HG03039 (cell line): Measurements from ENCODE around the gene FAF2.
"Not testable (repeated sequence)": the region's sequence is repeated elsewhere in the genome, so short reads cannot be mapped to it uniquely, and the experiment has no call there.

Experiments used
- ATAC-seq: cut with Tn5 transposase; IDR thresholded peaks from one replicate; pipeline ENCODE4 v1.9.1; 2021; ENCODE audit warnings: mild to moderate bottlenecking, moderate library complexity; ENCODE audit not compliant: unreplicated experiment

The FAF2 gene

DNA sequence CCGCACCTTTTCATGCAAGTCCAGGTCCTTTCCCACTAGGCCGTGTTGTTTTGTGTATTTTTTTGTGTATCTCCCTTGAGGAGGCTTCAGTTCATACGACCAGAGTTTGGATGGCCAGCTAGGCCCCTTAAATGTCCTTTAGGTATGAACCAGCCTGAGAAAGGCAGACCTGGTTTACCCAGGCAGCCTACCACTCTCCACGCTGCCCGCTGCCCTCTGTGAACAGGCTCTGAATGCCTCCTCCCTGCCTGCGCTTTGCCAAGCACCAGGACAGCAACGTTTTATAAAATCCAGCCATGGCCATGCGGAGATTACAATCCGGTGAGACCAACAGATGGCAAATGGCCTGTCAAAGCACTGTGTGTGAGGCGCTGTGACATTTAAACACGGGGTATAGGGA, 31.2 kb upstream of the FAF2 start:
- no peak for ATAC-seq

DNA sequence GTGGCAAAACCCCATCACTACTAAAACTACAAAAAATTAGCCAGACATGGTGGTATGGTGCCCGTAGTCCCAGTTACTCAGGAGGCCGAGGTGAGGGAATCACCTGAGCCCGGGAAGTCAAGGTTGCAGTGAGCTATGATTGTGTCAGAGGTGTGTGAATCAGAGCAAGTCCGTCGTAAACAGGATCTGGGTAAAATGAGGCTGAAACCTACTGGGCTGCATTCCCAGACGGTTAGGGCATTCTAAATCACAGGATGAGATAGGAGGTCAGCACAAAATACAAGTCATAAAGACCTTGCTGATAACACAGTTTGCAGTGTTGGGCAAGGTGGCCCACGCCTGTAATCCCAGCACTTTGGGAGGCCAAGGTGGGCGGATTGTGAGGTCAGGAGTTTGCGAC, 29.9 kb upstream of the FAF2 start:
- ATAC-seq: no peak

DNA sequence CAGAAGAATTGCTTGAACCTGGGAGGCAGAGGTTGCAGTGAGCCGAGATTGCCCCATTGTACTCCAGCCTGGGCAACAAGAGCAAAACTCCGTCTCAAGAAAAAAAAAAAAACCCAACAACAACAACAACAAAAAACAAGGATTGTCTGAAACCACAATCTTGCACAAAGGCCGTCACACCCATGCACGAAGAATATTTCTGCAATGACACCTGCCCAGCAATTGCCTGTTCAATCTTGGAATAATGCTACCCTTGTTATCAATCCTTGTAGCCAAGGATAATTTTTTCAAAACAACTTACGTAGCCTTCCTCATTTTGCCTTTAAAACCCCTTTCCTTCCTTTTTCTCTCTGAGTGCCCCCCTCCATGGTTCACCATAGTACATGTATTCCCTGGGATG, 28.1 kb upstream of the FAF2 start:
- ATAC-seq: no peak

DNA sequence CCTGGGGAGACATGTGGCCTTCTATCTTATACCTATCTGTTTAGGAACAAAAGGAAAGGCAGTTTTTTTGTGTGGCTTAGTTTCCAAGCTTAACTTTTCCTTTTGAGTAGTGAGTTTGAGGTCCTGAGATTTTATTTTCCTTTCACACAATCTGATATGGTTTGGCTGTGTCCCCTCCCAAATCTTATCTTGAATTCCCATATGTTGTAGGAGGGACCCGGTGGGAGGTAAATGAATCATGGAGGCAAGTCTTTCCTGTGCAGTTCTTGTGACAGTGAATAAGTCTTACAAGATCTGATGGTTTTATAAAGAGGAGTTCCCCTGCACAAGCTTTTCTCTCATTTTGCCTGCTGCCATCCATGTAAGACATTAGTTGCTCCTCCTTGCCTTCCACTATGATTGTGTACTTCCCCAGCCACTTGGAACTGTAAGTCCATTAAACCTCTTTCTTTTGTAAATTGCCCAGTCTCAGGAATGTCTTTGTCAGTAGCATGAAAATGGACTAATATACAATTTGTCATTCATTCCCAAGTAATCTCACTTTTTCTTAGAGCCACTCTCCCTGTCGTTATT, 27.1 kb upstream of the FAF2 start:
- ATAC-seq: no peak

DNA sequence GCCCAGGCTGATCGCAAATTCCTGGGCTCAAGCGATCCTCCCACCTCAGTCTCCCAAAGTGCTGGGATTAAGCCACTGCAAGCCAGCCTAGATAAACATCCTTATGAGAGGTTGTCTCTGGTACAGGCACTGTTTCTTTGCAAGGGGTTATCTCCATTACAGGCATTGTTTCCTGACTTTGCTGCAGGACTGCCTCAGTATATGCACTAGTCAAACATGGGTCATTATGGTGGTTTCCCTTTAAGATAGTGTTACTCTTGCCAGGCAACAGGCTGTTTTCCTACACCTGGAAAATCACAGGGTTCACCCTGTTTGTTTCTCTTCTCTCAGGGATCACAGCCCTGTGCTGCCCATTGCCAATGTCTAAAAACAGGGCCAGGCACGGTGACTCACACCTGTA, 24.0 kb upstream of the FAF2 start:
- no peak for ATAC-seq

DNA sequence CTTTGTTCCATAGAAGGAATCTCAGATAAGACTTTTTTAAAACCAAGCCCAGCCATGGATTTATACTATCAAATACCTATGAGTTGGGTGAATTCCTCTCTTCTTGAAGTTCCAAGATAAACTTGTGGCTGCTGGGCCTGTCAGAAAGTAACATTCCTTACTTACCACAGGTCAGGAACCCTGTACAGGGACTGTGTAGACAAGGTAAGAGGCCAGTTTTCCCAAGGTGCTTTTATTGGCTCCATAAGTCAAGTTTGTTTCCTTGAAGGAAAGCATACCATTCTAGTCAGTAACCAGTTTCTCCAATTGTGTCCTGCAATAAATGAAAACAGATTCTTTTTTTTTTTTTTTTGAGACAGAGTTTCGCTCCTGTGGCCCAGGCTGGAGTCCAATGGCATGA, 23.0 kb upstream of the FAF2 start:
- no peak for ATAC-seq

DNA sequence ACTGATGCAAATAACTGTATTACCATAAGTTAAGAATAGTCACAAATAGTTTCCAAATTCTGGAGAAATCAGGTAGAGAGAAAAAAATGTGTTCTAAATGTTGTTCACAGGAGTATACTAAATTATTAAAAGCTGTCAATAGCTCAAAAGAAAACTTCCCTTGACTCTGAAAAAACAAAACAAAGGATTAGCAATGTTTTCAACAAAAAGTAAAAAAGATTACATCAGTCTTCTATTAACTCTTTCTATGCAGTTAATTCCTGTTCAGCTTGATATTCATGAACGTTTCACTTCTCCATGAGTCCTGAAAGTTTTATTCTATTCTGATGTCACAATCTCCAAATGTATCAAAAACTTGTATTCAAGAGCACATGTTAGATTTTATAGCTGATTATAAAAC, 22.4 kb upstream of the FAF2 start:
- ATAC-seq: no peak

DNA sequence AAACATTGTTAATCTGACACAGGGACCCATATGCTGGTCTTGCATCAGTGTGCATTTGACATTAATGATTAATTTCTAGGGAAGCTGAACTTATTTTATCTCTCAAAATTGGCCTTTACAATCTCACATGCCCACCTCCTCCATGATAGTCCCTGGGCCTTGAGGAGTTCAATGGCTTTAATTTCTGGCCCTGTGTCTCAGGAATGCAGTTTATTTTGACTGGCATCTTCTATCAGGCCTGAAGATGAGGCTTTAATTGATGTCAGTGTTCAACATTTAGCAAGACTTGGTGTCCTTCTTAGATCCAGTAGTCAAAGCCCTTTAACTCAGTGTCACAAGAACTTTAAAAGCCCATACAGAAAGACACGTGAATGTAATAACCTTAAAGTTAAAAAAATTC, 21.3 kb upstream of the FAF2 start:
- ATAC-seq: no peak

DNA sequence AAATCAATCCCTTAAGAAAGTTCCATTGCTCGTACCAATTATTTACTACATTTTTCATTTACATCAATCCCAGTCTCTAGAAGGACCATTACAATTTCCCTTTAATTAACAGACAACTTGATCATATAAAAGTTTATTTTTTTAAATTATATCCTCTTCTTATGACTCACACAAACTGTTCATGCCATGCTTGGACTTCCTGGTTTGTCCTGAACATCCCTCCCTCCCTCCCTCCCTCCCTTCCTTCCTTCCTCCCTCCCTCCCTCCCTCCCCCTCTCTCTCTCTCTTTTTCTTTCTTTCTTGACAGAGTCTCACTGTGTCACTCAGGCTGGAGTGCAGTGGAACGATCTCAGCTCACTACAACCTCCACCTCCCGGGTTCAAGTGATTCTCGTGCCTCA, 20.2 kb upstream of the FAF2 start:
- ATAC-seq: no peak

DNA sequence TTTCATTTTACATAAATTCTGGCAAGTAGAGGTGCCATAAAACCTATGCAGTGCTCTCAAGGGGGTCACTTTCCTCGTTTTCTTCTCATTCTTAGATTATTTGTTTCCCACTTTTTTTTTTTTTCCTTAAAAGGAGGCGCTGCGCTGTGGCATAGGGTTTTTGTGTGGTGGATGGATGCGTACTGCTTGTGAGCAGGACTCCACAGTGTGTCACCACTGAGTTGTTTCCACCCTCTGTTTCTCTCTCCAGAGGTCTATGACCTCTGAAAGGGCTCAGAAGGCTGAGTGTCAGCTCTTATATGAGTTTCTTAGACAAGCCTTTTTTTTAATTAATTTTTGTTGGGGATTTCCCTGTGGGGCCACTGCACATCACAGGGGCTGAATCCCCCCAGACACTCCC, 18.2 kb upstream of the FAF2 start:
- ATAC-seq: no peak

DNA sequence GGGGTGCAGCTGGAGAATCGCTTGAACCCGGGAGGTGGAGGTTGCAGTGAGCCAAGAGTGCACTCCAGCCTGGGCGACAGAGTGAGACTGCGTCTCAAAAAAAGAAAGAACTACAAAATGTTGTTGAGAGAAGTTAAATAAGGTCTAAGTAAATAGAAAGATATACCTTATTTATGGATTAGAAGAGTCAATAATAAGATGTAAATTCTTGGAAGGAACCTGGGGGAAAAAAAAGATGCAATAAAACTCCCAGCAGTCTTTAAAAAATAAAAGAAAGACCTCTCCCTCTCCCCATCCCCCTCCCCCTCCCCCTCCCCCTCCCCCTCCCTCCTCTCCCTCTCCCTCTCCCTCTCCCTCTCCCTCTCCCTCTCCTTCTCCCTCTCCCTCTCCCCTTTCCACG, 15.5 kb upstream of the FAF2 start:
- no peak for ATAC-seq

DNA sequence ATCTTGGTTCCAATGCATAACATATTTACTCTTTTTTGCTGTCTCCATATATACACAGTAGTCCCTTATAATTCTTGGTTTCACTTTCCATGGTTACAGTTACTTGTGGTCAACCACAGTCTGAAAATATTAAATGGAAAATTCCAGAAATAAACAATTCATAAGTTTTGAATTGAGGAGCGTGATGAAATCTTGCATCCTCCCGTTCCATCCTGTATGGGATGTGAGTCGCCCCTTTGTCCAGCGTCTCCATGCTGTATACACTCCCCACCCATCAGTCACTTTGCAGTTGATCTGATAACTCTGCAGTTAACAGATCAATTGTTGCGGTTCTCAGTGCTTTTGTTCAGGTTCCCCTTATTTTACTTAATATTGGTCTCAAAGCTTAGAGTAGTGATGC, 11.5 kb upstream of the FAF2 start:
- ATAC-seq: no peak

DNA sequence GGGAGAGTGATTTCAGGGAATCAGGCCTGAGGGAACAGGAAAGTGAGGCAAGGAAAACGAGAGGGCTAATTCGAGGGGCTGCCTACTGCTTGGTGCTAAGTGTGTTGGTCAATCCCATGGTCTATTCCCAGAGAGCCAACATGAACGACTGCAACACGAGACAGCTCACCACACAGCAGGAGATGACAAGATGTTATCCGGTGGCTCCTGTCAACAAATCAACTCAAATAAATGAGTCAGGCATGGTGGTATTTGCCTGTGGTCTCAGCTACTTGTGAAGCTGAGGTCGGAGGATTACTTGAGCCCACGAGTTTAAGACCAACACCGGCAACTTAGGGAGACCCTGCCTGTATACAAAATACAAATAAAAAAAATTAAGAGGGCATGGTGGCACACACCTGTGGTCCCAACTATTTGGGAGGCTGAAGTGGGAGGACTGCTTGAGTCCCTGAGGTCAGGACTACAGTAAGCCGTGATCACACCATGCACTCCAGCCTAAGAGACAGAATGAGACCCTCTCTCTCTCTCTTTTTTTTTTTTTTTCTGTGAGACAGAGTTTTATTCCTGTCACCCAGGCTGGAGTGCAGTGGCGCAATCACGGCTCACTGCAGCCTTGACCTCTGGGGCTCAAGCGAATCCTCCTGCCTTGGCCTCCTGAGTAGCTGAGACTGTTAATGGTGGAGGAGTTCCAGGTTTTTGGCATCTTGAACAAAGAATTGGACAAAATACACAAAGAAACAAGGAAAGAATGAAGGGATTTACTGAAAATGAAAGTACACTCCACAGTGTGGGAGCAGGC, 9.0 kb upstream of the FAF2 start:
- ATAC-seq: no peak

DNA sequence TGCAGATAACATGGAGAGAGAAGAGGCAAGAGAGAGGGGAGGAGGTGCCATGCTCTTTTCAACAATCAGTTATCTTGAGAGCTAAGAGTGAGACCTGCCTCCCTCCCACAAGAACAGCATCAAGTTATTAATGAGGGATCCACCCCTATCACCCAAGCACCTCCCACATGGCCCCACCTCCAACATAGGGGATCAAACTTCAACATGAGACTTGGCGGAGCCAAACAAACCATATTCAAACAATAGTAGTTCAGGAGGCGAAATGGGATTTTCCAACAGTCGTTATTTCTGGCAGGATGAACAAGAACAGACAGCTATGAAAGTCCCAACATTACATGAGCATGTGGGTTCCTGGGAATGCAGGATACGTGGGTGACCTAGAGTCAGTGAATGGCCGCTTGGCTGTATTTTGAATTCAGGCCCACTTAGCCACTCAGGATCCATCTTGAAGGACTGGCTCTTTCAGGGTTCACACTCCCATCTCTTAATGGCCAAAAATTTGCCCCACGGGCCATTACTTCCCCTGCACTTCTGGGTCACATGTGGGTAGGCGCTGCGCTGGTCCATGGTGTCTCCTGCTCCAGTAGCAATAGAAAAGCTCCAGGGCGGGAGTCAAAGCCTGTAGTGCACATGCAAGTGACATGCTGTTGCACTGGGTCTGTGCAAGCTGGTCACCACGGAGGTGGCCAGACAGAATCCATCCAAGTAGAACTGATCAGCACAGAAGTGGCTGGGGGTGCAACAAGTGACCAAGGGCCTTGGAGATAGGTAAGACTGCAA, 7.1 kb upstream of the FAF2 start:
- no peak for ATAC-seq

DNA sequence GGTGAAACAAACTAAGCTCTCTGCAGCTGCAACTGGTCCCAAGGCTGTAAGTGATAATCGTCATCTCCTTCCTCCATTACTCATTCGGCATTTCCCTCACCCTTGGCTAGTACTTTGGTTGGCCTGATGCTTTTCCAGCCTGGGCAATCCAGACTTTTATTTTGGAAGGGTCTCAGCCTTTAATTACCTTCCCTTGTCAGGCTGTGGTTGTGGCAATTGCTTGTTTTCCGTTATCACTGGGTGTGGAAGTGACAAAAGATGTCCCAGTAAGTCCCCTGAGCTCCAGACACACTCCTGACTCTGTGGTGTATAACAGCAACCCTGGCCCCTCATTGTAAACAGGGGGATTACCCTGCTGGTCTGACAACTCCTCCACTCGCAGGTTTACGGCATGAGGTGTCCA, 6.3 kb upstream of the FAF2 start:
- no peak for ATAC-seq

DNA sequence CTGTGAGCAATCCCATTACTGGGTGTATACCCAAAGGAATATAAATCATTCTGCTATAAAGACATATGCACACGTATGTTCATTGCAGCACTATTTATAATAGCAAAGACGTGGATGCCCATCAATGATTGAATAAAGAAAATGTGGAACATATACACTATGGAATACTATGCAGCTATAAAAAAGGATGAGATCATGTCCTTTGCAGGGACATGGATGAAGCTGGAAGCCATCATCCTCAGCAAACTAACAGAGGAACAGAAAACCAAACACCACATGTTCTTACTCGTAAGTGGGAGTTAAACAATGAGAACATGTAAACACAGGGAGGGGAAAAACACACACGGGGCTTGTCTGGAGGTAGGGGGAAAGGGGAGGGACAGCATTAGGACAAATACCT, 5.3 kb upstream of the FAF2 start:
- not testable (repeated sequence) for ATAC-seq

DNA sequence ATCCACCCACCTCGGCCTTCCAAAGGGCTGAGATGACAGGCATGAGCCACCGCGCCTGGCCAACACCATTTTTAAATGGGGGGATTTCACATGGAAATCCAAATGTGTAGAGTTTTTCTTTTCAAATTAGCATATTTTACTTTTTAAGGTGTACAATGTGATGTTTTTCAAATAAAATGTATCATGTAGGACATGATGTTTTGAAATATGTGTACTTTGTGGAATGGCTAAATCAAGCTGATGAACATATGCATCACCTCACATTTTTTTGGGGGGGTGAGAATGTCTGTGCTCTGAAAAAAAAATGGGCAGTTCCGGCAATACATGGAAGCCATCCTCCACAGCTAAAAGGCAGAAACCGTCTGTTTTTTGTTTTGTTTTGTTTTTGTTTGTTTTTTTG, 3.4 kb upstream of the FAF2 start:
- no peak for ATAC-seq

DNA sequence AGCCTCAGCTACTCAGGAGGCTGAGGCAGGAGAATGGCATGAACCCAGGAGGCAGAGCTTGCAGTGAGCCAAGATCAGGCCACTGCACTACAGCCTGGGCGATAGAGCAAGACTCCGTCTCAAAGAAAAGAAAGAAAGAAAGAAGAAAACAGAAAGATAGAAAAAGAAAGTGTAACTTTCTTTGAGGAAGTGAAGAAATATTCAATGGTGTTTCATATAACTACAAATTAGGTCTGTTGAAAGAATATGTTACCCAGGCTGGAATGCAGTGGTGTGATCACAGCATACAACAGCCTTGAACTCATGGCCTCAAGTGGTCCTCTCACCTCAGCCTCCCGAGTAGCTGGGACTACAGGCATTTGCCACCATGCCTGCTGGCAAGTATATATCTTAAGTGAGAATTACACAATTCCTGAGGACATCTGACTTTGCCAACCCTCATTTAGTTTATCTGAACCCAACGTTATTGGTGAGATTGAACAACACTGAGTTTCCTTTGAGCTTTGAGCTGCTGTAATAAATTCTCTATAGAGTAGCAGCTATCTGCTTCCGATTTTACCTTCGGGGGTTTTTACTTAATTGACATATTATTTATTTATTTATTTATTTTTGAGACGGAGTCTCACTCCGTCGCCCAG, 2.0 kb upstream of the FAF2 start:
- no peak for ATAC-seq

DNA sequence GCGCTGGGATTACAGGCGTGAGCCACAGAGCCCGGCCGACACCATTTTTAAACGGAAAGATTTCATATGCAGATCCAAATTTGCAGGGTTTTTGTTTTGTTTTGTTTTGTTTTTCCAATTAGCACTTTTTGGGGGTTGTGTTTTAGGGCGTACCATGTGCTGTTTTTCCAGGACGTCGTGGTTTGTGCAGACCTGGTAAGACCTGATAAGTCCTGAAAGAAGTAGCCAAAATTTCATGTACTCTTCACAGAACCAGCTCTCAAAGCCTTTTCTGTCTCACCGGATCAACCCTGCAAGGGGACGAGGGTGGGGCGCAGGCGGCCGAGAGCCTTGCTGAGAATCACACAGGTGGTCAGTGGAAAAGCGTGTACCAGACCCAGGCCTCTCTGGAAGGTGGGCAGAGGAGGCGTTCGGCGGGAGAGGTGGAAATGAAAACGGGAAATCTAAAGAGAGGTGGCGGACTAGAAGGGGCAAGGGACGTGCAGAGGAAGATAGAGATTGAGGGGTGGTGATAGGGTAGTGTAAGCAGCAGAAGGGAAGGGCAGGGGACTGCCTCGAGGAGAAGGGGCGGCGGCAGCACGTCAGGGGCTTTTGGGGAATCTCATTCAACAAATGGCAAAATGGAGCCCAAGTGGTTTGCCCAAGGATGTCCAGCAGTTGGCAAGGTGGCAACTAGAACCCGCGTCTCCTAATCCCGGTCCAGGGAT, 1.1 kb upstream of the FAF2 start:
- no peak for ATAC-seq

DNA sequence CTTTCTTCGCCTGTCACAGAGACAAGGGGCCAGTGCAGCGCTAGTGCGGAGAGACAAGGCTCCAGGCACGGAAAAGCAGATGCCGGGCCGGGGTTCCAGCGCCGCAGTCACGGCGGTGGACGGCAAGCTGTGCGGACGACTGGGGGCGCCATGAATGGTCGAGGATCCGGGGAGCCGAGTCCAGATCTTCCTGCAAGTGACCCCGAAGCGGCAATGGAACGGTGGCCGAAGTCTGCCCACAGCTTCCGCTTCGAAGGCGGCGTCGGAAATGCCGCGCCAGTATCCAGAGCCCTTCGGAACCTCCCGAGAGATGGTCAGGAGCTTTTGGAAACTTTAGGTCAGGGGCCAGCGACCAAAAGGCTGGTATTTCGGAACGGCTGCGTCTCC, 601 bp upstream of the FAF2 start:
- ATAC-seq: peak; percentile 17

DNA sequence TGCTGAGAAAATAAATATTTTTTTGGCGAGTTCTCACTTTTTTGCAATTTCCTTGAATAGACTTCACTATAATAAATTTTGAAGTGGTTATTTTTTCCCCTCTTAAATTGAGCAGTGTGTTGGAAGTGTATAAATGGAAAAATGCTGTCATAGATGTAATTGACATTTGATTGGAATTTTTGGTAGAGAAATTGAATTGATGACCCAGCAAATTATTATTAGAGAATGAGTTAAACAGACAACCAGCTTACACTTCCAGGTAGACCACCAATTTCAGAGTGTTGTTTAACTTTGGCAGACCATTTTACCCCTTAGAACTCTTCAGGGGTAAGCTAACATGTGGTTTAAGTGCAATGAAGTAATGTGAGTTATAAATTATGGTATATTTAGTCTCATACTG, 1.9 kb downstream of the FAF2 start:
- no peak for ATAC-seq
